Measurements from ENCODE around the gene RBM38. TPM values are rescaled to one million over a fixed set of nuclear protein-coding genes. Genes with fewer than 3 reads are reported as not detected.

RBM38 gene
- total and polyA plus RNA-seq, 2 of the 13 experiments (the other 11 are each of a cell fraction or from before 2014, with no cell fraction given), result 24.2 to 34.2 TPM

- no peak for TF ChIP-seq ZNF512 (CRISPR knock-in tag; IDR thresholded peaks at IDR 0.05)
- TF ChIP-seq ZNF296 (CRISPR knock-in tag; conservative IDR thresholded peaks at IDR 0.05), result no peak
- TF ChIP-seq, protein P1, sequence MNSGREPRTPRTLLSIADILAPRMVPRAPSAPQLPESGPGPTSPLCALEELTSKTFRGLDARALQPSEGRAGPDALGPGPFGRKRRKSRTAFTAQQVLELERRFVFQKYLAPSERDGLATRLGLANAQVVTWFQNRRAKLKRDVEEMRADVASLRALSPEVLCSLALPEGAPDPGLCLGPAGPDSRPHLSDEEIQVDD (CRISPR knock-in tag; IDR thresholded peaks at IDR 0.05; ENCODE audit: borderline replicate concordance), result no peak
Measured at GRCh38 chr20:57408131-57408530, 16.9 kb downstream of the RBM38 start (continued).

DNA sequence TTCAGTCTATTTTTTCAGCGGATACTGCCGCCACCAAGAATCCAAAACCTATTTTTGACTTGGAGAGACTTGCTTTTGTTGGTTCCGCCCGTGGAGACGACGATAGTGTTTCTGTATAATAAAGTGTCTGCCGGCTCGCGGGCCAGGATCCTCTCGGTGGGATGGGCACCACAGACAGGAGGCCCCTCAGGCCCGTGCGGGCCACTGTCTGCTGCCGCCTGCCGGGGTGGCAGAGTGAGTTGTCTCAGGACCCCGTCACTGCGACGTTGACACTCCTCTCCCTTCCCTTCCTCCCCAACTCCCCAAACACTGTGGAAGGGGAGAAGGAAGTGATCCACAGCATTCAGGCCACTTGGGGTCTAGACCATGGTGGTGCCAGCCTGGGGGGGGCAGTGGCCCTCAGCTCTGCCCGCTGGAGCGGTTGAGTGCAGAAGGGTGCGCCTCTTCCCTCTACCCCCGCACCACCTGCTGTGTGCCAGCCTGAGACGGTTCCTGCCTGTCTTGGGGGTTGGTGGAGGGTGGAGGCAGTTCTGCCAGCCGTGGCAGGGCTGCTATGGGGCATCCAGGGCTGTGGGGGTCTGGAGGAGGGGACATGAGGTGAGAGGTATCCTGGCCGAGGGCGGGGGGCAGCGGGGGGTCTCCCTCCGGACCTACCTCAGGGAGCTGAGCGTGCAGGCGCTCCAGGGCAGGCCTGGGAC, 17.5 kb downstream of the RBM38 start:
- Histone ChIP-seq H3K79me2 (ENCODE audit: insufficient read depth, low read length) (no peaks in the 10 kb centered on the region), H3K4me3 (replicated peaks in 1 of 3; ENCODE audit: insufficient read depth in 1 of 3, low read depth in 2 of 3, low read length in 3 of 3) (no peak overlapping the region), H3K36me3 (replicated peaks in 1 of 2; ENCODE audit: control insufficient read depth in 1 of 2, insufficient read depth in 2 of 2, low read length in 2 of 2) (peaks cover 31 to 50% of the 10 kb centered on the region in 2 experiments), H3K27me3 (ENCODE audit: control insufficient read depth in 1 of 2, insufficient read depth in 2 of 2, low read length in 2 of 2) (peaks cover 2 to 11% of the 10 kb centered on the region in 2 experiments; a peak in 3 of 5 replicates), H4K20me1 (ENCODE audit: insufficient read depth, low read length) (no peaks in the 10 kb centered on the region; the same call in 1 of the 2 replicates), H3K4me1 (ENCODE audit: insufficient read depth, low read length) (0 out of 2 replicates have a peak, but pooled peaks cover 10% of the 10 kb centered on the region), H3K9ac (ENCODE audit: insufficient read depth, low read depth, low read length) (no peak overlapping the region), H2AFZ (ENCODE audit: low read length) (no peak overlapping the region), H3K4me2 (ENCODE audit: low read depth, low read length) (no peak overlapping the region), H3K27ac (ENCODE audit: extremely low read length, insufficient read depth, low read length) (no peak overlapping the region), H3K9me3 (ENCODE audit: low read length) (no peaks in the 10 kb centered on the region)
- ChIA-PET POLR2A (no interaction called here), CTCF (ENCODE audit: low intra/inter-chr PET ratio, low total read pairs) (interaction anchor here (0.6 kb wide), 1 partner anchor 152 kb away, joined by 3 read pairs; the partner anchor contains the start of gene PCK1)
- intact Hi-C loops (cut with micrococcal nuclease; ENCODE audit: unreplicated experiment), result no loop called here
- FAIRE-seq, result no peak
- ATAC-seq, result no peak
- no peak for DNase-seq (ENCODE audit: low spot score)
- WGBS (ENCODE audit: low lambda C conversion rate), result 99% methylated on average over 28 of the region's 29 CpGs
- BruUV-seq (replicated peaks), result TSS peak; percentile 61
- in situ Hi-C loops (cut with HindIII; ENCODE audit: extremely low pct_ligation_motif_present, low pct_unique_long_range_greater_than_20kb), result no loop called here
- TF ChIP-seq AKAP8 (CRISPR knock-in tag; IDR thresholded peaks at IDR 0.05), result no peak
- TF ChIP-seq ZC3H13 (CRISPR knock-in tag; IDR thresholded peaks at IDR 0.05), result 0 out of 2 replicates have a peak, but pooled peaks have one; percentile 17
- TF ChIP-seq SATB2 (CRISPR knock-in tag; IDR thresholded peaks at IDR 0.05), result no peak
- no peak for TF ChIP-seq CREM (IDR thresholded peaks at IDR 0.05)
- TF ChIP-seq CREM (CRISPR knock-in tag; IDR thresholded peaks at IDR 0.05), result no peak
- TF ChIP-seq, protein P2, sequence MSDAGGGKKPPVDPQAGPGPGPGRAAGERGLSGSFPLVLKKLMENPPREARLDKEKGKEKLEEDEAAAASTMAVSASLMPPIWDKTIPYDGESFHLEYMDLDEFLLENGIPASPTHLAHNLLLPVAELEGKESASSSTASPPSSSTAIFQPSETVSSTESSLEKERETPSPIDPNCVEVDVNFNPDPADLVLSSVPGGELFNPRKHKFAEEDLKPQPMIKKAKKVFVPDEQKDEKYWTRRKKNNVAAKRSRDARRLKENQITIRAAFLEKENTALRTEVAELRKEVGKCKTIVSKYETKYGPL (CRISPR knock-in tag; IDR thresholded peaks at IDR 0.05), result no peak
- TF ChIP-seq RELA (CRISPR knock-in tag; IDR thresholded peaks at IDR 0.05), result no peak
- TF ChIP-seq RBFOX2 (IDR thresholded peaks at IDR 0.05; ENCODE audit: low read depth, low read length), result peak; percentile 24; the same call in 1 of the 2 replicates
- TF ChIP-seq ZHX2 (IDR thresholded peaks at IDR 0.05; ENCODE audit: low read depth), result no peak
- no peak for TF ChIP-seq ZHX2 (CRISPR knock-in tag; IDR thresholded peaks at IDR 0.05; ENCODE audit: borderline replicate concordance)
- TF ChIP-seq CCDC6 (CRISPR knock-in tag; IDR thresholded peaks at IDR 0.05), result no peak
